KMS-11 (cell line): ENCODE measurements around the gene SUCLG2.

Experiments used
- H2AFZ ChIP-seq: fragments of 200-600 bp; sonication (generic); 2 replicates; pipeline ENCODE4 v1.6.1; 2016; ENCODE audit warnings: antibody characterized with exemption, mixed run types, low read depth
- H3K27ac ChIP-seq: fragments of 200-600 bp; sonication (generic); 2 replicates; pipeline ENCODE4 v1.6.1; 2016; ENCODE audit warnings: mild to moderate bottlenecking, mixed run types
- H3K27me3 ChIP-seq: fragments of 200-600 bp; sonication (generic); 2 replicates; pipeline ENCODE4 v1.6.1; 2017; ENCODE audit warnings: mild to moderate bottlenecking, low read depth, mixed run types, moderate library complexity; ENCODE audit not compliant: insufficient read depth
- H3K36me3 ChIP-seq: fragments of 200-600 bp; sonication (generic); 2 replicates; pipeline ENCODE4 v1.6.1; 2017; ENCODE audit warnings: mild to moderate bottlenecking, mixed run types; ENCODE audit not compliant: insufficient read depth
- H3K4me1 ChIP-seq: fragments of 200-600 bp; sonication (generic); 2 replicates; pipeline ENCODE4 v1.6.1; 2016; ENCODE audit warnings: mild to moderate bottlenecking, low read depth, mixed run types; ENCODE audit not compliant: poor library complexity, severe bottlenecking
- H3K4me2 ChIP-seq: fragments of 200-600 bp; sonication (generic); 2 replicates; pipeline ENCODE4 v1.7.0; 2016; ENCODE audit warnings: mild to moderate bottlenecking, mixed run types
- H3K4me3 ChIP-seq: fragments of 200-600 bp; sonication (generic); IDR thresholded peaks from 2 replicates; pipeline ENCODE4 v1.6.1; 2017; ENCODE audit warnings: low read depth, low read length, mixed read lengths; ENCODE audit not compliant: insufficient read depth
- H3K79me2 ChIP-seq: fragments of 200-600 bp; sonication (generic); 2 replicates; pipeline ENCODE4 v1.6.1; 2016; ENCODE audit warnings: low read depth, mixed run types; ENCODE audit not compliant: insufficient read depth
- H3K9ac ChIP-seq: fragments of 200-600 bp; sonication (generic); 2 replicates; pipeline ENCODE4 v1.6.1; 2016; ENCODE audit warnings: mild to moderate bottlenecking, mixed run types
- H4K20me1 ChIP-seq: fragments of 200-600 bp; sonication (generic); 2 replicates; pipeline ENCODE4 v1.6.1; 2016; ENCODE audit warnings: mild to moderate bottlenecking, mixed run types; ENCODE audit not compliant: insufficient read depth
- TF ChIP-seq, protein P1 (sequence below): fragments of 200-600 bp; sonication (generic); conservative IDR thresholded peaks from 2 replicates; pipeline ENCODE4 v1.6.1; 2017; ENCODE audit warnings: low read depth, mild to moderate bottlenecking, antibody characterized with exemption, low read length, moderate library complexity, mixed read lengths

Gene SUCLG2

DNA sequence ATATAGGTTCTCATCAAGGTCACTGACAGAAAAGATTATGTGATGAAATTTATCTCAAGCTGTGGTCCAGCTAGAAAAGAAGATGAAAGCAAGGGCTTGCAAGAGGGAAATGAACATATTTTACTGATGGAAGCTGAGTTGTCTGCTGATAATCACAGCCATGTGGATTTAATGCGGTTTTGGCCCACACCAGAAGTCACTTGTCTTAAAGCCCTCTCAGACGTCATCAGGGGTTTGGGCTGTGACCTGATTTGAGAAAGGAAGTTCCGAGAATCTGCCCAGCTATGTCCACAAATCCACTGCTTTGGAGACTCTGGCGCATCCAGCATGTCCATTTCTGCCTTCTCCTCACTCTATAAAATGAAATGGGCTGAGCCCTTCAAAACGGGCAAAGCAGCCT lies 278.4 kb downstream of the SUCLG2 start:
- H3K4me2 ChIP-seq: no peak overlapping the region
- no peak overlapping the region for H3K4me3 ChIP-seq
- no peak overlapping the region for H2AFZ ChIP-seq
- no peak overlapping the region for H3K9ac ChIP-seq
- H3K4me1 ChIP-seq: no peaks in the 10 kb centered on the region
- H3K36me3 ChIP-seq: no peaks in the 10 kb centered on the region
- H3K27me3 ChIP-seq: no peaks in the 10 kb centered on the region
- TF ChIP-seq, protein P1, sequence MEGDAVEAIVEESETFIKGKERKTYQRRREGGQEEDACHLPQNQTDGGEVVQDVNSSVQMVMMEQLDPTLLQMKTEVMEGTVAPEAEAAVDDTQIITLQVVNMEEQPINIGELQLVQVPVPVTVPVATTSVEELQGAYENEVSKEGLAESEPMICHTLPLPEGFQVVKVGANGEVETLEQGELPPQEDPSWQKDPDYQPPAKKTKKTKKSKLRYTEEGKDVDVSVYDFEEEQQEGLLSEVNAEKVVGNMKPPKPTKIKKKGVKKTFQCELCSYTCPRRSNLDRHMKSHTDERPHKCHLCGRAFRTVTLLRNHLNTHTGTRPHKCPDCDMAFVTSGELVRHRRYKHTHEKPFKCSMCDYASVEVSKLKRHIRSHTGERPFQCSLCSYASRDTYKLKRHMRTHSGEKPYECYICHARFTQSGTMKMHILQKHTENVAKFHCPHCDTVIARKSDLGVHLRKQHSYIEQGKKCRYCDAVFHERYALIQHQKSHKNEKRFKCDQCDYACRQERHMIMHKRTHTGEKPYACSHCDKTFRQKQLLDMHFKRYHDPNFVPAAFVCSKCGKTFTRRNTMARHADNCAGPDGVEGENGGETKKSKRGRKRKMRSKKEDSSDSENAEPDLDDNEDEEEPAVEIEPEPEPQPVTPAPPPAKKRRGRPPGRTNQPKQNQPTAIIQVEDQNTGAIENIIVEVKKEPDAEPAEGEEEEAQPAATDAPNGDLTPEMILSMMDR: no peak
- H4K20me1 ChIP-seq: no peaks in the 10 kb centered on the region
- H3K27ac ChIP-seq: no peak overlapping the region
- H3K79me2 ChIP-seq: no peaks in the 10 kb centered on the region

DNA sequence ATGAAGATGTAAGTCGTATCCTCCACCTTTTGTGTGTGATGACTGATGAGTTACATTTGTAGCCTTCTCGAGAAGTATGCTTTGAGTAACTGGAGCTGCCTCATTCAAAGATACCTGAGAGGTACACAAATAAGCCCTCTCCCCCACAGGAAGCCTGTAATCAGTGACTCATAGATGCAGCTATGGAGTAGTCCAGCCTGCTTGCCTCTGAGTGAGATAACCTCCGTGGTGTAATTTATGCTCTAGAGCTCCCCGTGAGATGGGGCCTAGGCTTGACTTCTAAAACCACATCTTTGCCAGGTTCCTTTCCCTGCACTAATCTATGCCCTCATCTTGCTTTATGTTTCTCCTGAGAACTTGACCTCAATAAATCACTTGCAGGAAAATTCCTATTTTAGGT lies 291.7 kb downstream of the SUCLG2 start:
- H3K4me2 ChIP-seq: peak overlapping the region; percentile 36; the same call in 1 of the 2 replicates
- no peak overlapping the region for H3K9ac ChIP-seq
- no peaks in the 10 kb centered on the region for H3K79me2 ChIP-seq
- H3K27me3 ChIP-seq: no peaks in the 10 kb centered on the region
- H3K27ac ChIP-seq: no peak overlapping the region
- no peak overlapping the region for H3K4me3 ChIP-seq
- no peak overlapping the region for H2AFZ ChIP-seq
- peaks cover 31% of the 10 kb centered on the region for H3K4me1 ChIP-seq
- TF ChIP-seq, protein P1: no peak
- no peaks in the 10 kb centered on the region for H4K20me1 ChIP-seq
- H3K36me3 ChIP-seq: no peaks in the 10 kb centered on the region

- H3K79me2 ChIP-seq: no peaks in the 10 kb centered on the region
- H3K4me2 ChIP-seq: no peak overlapping the region
- no peaks in the 10 kb centered on the region for H3K27me3 ChIP-seq
- H3K9ac ChIP-seq: no peak overlapping the region
- peaks cover 31% of the 10 kb centered on the region for H3K4me1 ChIP-seq
- H4K20me1 ChIP-seq: no peaks in the 10 kb centered on the region
- TF ChIP-seq, protein P1: no peak
- H2AFZ ChIP-seq: no peak overlapping the region
- no peaks in the 10 kb centered on the region for H3K36me3 ChIP-seq
- no peak overlapping the region for H3K27ac ChIP-seq
- no peak overlapping the region for H3K4me3 ChIP-seq
These were observed 292.6 kb downstream of the SUCLG2 start for GRCh38 chr3:67361770-67362169.

GRCh38 chr3:67361323-67361722 lies 293.1 kb downstream of the SUCLG2 start:
- Histone ChIP-seq H3K36me3 (no peaks in the 10 kb centered on the region), H3K9ac (no peak overlapping the region), H4K20me1 (no peaks in the 10 kb centered on the region), H3K27ac (no peak overlapping the region), H3K4me1 (peaks cover 31% of the 10 kb centered on the region), H3K79me2 (no peaks in the 10 kb centered on the region), H2AFZ (no peak overlapping the region), H3K27me3 (no peaks in the 10 kb centered on the region), H3K4me2 (no peak overlapping the region), H3K4me3 (no peak overlapping the region)
- TF ChIP-seq, protein P1: no peak
